ENCODE measurements around the gene VPS13D.
"Not testable (repeated sequence)": the region's sequence is repeated elsewhere in the genome, so short reads cannot be mapped to it uniquely, and the experiment has no call there.

The VPS13D gene

DNA sequence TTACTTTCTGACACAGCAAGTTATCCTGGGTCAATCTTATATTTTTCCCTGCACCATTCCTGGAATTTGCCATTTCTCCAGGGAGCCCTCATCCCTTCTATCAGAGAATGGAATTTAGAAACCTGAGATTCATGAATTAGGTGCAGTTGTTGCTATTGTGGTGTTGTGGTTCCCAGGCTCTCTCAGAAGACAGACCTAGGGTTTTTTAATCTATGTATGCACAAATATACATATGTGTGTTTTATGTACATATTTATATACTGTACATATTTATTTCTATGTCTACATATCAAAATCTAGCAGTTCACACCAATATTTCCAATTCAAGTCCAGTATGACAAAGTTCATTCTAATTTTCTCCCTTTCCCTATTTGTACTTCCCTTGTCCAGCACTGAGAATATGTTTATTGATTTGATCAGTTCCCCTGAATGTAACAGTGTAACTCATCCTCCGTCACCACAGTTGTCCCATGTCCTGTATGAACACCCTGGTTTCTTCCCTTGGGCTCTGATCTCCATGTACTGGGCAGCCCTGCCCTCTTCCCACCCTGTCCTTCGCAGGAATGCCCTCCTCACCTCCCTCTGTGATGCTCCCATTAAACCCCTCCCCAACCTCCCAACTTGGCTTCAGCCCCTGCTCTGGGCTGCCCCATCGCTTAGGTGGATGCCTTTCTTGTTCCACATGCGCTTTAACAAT lies 145.5 kb downstream of the VPS13D start:
- no peak for DNase-seq

GRCh38 chr1:12376236-12377045 lies 146.6 kb downstream of the VPS13D start:
- DNase-seq, result no peak

DNA sequence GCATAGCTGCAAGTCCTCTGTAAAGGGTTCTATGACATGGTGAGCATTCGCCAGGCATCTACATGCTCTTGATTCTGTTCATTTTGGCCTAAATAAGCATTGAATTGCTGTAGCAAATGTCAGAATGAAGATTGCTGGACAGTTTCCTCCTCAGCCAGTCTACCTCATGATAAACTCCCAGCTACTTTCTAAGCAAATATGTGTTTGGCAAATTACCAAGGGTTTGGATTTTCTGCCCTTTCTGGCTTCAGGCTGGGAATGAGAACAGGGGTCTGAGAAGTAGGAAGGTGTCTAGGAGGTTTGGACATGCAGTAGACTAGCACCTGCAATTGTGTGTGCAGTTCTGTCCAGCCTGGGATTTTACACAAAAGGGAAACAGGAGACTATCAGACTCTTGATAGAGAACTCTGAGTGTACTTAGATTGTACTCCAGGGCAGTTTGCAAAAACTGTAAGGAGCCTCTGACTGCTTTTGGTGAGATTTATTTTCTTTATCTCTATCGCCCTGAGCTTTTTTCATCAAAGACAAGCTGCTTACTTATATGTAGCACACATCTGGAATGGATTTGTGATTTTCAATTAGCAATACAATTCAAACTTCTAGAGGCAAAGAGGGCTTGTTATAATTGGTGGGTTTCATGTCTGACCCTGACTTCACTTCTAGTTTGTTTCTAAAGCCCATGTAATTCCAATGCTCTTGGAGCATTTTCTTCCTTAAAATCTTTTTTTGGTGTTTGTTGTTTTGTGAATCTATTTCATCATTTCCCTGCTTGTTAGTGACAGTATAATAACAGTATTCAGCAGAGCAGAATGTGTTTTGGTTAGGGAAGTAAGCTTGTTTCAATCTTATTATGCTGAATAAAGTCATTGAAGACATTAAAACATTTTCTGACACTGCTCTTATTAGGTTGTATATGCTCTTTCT lies 150.8 kb downstream of the VPS13D start:
- no peak for DNase-seq

DNA sequence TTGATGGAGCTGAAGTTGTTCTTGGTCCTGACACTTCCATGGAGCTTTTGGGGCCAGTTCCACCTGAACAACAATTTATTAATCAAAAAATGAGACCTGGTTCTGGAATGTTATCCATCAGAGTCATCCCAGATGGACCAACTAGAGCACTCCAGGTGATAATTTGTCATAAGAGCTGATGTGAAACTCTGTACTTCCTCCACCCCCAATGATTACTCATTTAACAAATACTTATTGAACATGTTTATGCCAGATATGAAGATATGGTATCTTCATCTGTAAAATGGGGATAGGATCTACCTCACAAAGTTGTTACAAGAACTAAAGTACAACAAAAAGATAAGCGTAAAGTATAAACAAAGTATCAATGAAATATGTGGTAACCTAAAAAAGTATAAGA lies 153.2 kb downstream of the VPS13D start:
- DNase-seq, result no peak

DNA sequence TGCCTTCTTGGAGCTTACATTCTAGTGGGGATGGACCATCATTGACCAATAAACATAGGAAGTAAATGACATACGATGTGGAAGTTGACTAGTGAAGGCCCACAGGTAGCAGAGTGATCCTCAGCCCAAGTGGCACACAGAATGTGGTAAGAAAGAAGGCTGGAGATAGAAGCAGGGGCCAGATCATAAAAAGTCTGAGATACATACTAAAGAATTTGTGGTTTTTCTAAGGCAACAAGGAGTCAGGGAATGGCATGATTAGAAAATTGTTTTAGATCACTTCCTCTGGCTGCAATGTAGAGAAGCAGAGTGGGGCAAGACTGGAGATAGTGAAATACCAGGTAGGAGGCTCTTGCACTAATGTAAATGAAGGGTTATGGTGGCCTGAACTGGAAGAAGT lies 154.0 kb downstream of the VPS13D start:
- DNase-seq, result no peak

GRCh38 chr1:12384836-12385456 lies 155.1 kb downstream of the VPS13D start:
- no peak for DNase-seq

- no peak for DNase-seq
Observed at GRCh38 chr1:12386130-12386529, 156.3 kb downstream of the VPS13D start.

DNA sequence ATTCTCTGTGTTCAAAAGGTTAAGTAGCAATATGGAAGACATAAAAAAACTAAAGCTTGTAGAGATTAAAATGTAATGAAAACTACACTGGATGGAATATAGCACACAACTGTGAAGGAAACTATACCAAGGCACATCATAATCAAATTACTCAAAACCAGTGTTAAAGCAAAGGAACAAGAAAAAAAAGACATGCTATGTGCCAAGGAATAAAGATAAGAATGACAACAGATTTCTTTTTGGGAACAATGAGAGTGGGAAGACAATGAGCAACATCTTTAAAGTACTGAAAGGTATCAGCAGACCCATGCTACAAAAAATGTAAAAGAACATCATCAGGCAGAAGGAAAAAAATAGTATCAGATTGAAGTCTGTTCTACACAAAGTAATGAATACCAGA lies 157.8 kb downstream of the VPS13D start:
- DNase-seq, result no peak

- not testable (repeated sequence) for DNase-seq
Observed at GRCh38 chr1:12390296-12390695, 160.5 kb downstream of the VPS13D start.

- DNase-seq, result no peak
Observed at GRCh38 chr1:12397462-12398450, 167.9 kb downstream of the VPS13D start.

- DNase-seq, result no peak
Observed at GRCh38 chr1:12398479-12398878, 168.6 kb downstream of the VPS13D start.

- DNase-seq, result no peak
Observed at GRCh38 chr1:12400027-12400693, 170.3 kb downstream of the VPS13D start.

GRCh38 chr1:12402159-12402673 lies 172.4 kb downstream of the VPS13D start:
- DNase-seq, result no peak

- no peak for DNase-seq
Observed at GRCh38 chr1:12402842-12403241, 173.0 kb downstream of the VPS13D start.

GRCh38 chr1:12404918-12405317 lies 175.1 kb downstream of the VPS13D start:
- no peak for DNase-seq

DNA sequence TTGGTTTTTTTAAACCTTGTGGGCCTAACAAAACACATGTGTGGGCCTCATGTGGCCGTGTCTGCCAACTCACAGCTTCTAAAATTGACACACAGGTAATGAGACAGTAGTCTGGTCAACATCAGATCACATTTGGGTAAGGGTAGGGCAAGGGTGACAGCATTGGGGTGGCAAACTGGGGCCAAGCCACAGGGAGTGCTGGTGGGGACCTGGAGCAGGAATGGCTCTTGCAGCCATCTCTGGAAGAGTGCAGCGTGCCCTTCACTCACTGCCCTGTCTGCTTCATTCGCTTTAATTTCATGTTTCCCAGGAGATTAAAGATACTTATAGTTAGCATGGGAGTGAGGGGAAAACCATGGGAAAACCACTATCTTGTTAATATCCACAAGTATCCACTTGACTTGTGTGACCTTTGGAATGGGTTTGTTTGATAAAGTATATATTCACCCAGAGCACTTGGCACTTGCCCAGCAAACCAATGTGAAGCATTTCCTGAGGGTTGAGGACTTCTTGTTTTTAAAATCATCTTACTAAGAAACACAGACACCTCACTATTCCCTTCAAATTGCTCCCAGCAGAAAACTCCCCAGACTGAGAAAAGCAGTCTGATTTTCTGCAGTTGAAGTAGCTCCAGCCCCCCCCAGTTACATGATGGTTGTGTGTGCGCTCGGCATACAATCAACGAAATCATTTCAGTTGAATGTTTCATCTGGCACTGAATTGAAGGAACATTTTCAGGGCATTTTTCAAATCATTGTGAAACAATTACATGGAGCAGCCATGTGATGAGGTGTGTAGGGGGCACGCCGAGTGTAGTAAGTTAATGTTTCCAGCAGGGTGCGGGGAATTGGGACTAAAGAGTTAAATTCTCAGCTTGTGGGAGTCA lies 175.7 kb downstream of the VPS13D start:
- DNase-seq, result no peak

DNA sequence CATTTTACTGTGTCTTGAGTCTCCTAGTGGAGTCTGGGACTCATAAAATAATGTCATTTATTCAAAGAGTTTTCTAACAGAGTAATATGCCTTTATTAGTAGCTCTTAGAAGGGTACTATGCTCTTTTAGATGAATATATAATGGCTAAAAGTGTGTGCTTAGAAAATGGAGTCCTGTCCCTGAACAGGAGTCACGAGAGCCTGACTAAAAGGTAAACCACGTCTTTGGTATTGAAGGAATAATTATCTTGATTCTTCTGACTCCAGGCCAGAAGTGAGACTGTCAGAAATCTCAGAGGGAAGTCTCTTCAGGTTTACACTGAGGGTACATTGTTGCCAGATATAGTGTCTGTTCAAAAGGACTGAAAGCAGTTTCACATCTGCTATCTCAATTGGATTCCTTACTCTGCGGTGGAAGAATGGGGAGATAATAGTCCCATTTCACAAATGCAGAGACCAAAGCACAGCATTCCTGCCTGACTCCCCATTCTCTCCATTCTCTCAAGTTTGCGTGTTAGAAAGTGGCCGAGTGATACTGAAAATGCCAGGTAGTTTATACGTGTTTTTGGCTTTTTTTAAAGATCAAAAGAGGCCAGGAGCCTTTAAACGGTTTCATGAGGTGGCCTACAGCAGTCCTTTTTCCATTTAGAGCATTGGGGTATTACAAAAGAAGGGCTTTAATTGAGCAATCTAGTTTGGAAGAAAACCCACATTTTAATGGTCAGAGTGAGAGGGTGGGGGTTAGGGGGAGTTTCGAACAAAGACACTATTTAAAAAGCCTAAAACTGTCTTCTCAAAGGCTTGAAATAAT lies 176.6 kb downstream of the VPS13D start:
- no peak for DNase-seq

- no peak for DNase-seq
Observed at GRCh38 chr1:12407050-12407961, 177.5 kb downstream of the VPS13D start.

Measured in NCI-H526 treated with DMSO at 0.1 percent for 48 hours (cell line).